HepG2 (cell line): ENCODE data around the gene HERC5. TPM values are rescaled to one million over a fixed set of nuclear protein-coding genes. Genes with fewer than 3 reads are reported as not detected.

Experiments used
- ATAC-seq: fragments of 200-7000 bp; cut with Tn5 transposase; 3 replicates; pipeline ENCODE4 v1.9.1; 2020; ENCODE audit warnings: mild to moderate bottlenecking, moderate library complexity
- BruUV-seq: library from RNA; stranded (reverse); fragments of 400-500 nt; replicated peaks from 2 replicates; lab custom pipeline; 2021; lab: Mats Ljungman, UMichigan
- CTCF ChIA-PET: fragments of 300-600 bp; formaldehyde crosslinking; extraction: SDS; loops from one replicate; lab custom pipeline; 2021; ENCODE audit warnings: low total read pairs, inconsistent platforms, low intra/inter-chr PET ratio; lab: Yijun Ruan, JAX
- POLR2A ChIA-PET: fragments of 350-600 bp; sonication (Branson Sonifier 250); formaldehyde crosslinking; loops from one replicate; lab custom pipeline; 2020; ENCODE audit warnings: antibody characterized with exemption, inconsistent platforms; lab: Yijun Ruan, JAX
- DNase-seq: peaks from one replicate; pipeline ENCODE4 v3.0.0-alpha.2; 2015; ENCODE audit warnings: low spot score
- FAIRE-seq: peaks from 3 replicates; lab custom pipeline; 2011; peaks lifted over from hg19 to GRCh38; lab: Jason Lieb, UNC
- H2AFZ ChIP-seq: one replicate; pipeline ENCODE4 v1.6.1; 2011; ENCODE audit warnings: low read length, inconsistent platforms
- H3K27ac ChIP-seq: fragments of 300-600 bp; 3 replicates; pipeline ENCODE4 v1.8.0; 2011; ENCODE audit warnings: mixed run types, mild to moderate bottlenecking, mixed read lengths, low read length, inconsistent platforms; ENCODE audit not compliant: insufficient read depth; ENCODE audit errors: extremely low read length
- H3K27me3 ChIP-seq, 2 experiments: fragments of 200-600 bp in 1 of 2; 2 replicates in 1 of 2; 3 replicates in 1 of 2; pipeline versions ENCODE4 v1.6.0 to v1.8.0; 2011; ENCODE audit warnings: low read length in 2 of 2, mild to moderate bottlenecking in 2 of 2, moderate library complexity in 2 of 2, inconsistent platforms in 1 of 2; ENCODE audit not compliant: insufficient read depth in 2 of 2, control insufficient read depth in 1 of 2
- H3K36me3 ChIP-seq, 2 experiments: fragments of 200-600 bp in 1 of 2; replicated peaks in 1 of 2; 2 replicates in 1 of 2; 3 replicates in 1 of 2; pipeline versions ENCODE4 v1.5.1 to v1.8.0; 2011; ENCODE audit warnings: low read length in 2 of 2, inconsistent platforms in 1 of 2; ENCODE audit not compliant: insufficient read depth in 2 of 2, control insufficient read depth in 1 of 2
- H3K4me1 ChIP-seq: 2 replicates; pipeline ENCODE4 v1.5.1; 2012; ENCODE audit warnings: low read length, inconsistent platforms; ENCODE audit not compliant: insufficient read depth
- H3K4me2 ChIP-seq: 2 replicates; pipeline ENCODE4 v1.6.0; 2011; ENCODE audit warnings: low read depth, low read length, inconsistent platforms
- H3K4me3 ChIP-seq, 3 experiments: fragments of 200-600 bp in 1 of 3; sonication (generic), shearing (Covaris generic) in 1 of 3; replicated peaks in 1 of 3; 2 replicates each; pipeline ENCODE4 v1.5.1; 2011 to 2016; ENCODE audit warnings: low read length in 3 of 3, inconsistent platforms in 2 of 3, low read depth in 2 of 3, mild to moderate bottlenecking in 2 of 3, control low read depth in 1 of 3, mixed read lengths in 1 of 3; ENCODE audit not compliant: insufficient read depth in 1 of 3
- H3K79me2 ChIP-seq: one replicate; pipeline ENCODE4 v1.6.1; 2011; ENCODE audit warnings: low read length, inconsistent platforms; ENCODE audit not compliant: insufficient read depth
- H3K9ac ChIP-seq: 2 replicates; pipeline ENCODE4 v1.6.0; 2011; ENCODE audit warnings: mild to moderate bottlenecking, low read depth, low read length, inconsistent platforms; ENCODE audit not compliant: insufficient read depth
- H3K9me3 ChIP-seq: 2 replicates; pipeline ENCODE4 v1.5.1; 2012; ENCODE audit warnings: mild to moderate bottlenecking, low read length
- H4K20me1 ChIP-seq: 2 replicates; pipeline ENCODE4 v1.6.0; 2011; ENCODE audit warnings: inconsistent platforms, mild to moderate bottlenecking, low read length, moderate library complexity; ENCODE audit not compliant: insufficient read depth
- FOSL2 ChIP-seq: sonication (generic); formaldehyde crosslinking; IDR thresholded peaks from 2 replicates; pipeline ENCODE4 v1.4.0; 2020; ENCODE audit warnings: missing genetic modification reagents
- GTF3A ChIP-seq: sonication (generic); formaldehyde crosslinking; conservative IDR thresholded peaks from 2 replicates; pipeline ENCODE4 v1.4.0; 2020; ENCODE audit warnings: mild to moderate bottlenecking, missing genetic modification reagents
- HNF1A ChIP-seq, 2 experiments: sonication (generic) in 1 of 2; formaldehyde crosslinking in 1 of 2; IDR thresholded peaks; 2 replicates each; pipeline versions ENCODE4 v1.4.0 to v1.6.1; 2016 to 2020; ENCODE audit warnings: borderline replicate concordance in 1 of 2, low read depth in 1 of 2, mild to moderate bottlenecking in 1 of 2, missing genetic modification reagents in 1 of 2
- NFE2 ChIP-seq: sonication (generic); formaldehyde crosslinking; IDR thresholded peaks from 2 replicates; pipeline ENCODE4 v1.4.0; 2020; ENCODE audit warnings: missing genetic modification reagents
- RBAK ChIP-seq: sonication (generic); formaldehyde crosslinking; IDR thresholded peaks from 2 replicates; pipeline ENCODE4 v1.5.1; 2020; ENCODE audit warnings: mild to moderate bottlenecking, missing genetic modification reagents
- SUZ12 ChIP-seq: fragments of 150-350 bp; IDR thresholded peaks from 2 replicates; pipeline ENCODE4 v1.6.1; 2014; ENCODE audit warnings: low read depth, low read length
- ZNF530 ChIP-seq: sonication (generic); formaldehyde crosslinking; IDR thresholded peaks from 2 replicates; pipeline ENCODE4 v1.5.0; 2020; ENCODE audit warnings: low read depth, mild to moderate bottlenecking, missing genetic modification reagents
- WGBS: methylation state at CpG from one replicate; pipeline ENCODE4 v1.1.6; 2017; ENCODE audit warnings: low lambda C conversion rate; 5-methylcytosine and 5-hydroxymethylcytosine counted together
- in situ Hi-C: cut with HindIII; loops from 2 replicates; pipeline ENCODE4 v1.10.0; 2017; ENCODE audit warnings: low pct_unique_long_range_greater_than_20kb; ENCODE audit not compliant: extremely low pct_ligation_motif_present
- intact Hi-C: fragments of 100-400 bp; cut with micrococcal nuclease; formaldehyde crosslinking; loops from one replicate; pipeline ENCODE4 v1.10.0; 2022; ENCODE audit not compliant: unreplicated experiment
- polyA plus RNA-seq, 8 experiments: library from polyadenylated mRNA; depleted of rRNA in 3 of 8; stranded (reverse) in 7 of 8; unstranded in 1 of 8; fragments of >200 nt; fragmentation: Illumina TruSeq in 4 of 8; extraction: Trizol in 4 of 8; gene quantifications; 2 replicates each; pipeline versions ENCODE4 v1.2.1 to v1.2.3, GENCODE V29; 2011 to 2016; ENCODE audit warnings: low read depth in 4 of 8, missing spikeins in 1 of 8, mixed read lengths in 1 of 8; ENCODE audit not compliant: insufficient read depth in 1 of 8
- total RNA-seq, 5 experiments: library from RNA; depleted of rRNA; stranded (reverse); fragments of >200 nt; fragmentation: Illumina TruSeq; extraction: Trizol; gene quantifications; 2 replicates each; pipeline ENCODE4 v1.2.3, GENCODE V29; 2016; ENCODE audit warnings: low read depth in 1 of 5
- TF ChIP-seq, protein P1 (sequence below): sonication (generic); formaldehyde crosslinking; conservative IDR thresholded peaks from 2 replicates; pipeline ENCODE4 v1.4.0; 2020; ENCODE audit warnings: missing genetic modification reagents
- TF ChIP-seq, protein P2 (sequence below): sonication (generic); formaldehyde crosslinking; IDR thresholded peaks from 2 replicates; pipeline ENCODE4 v1.5.0; 2020; ENCODE audit warnings: missing genetic modification reagents

The HERC5 gene
- total and polyA plus RNA-seq, 2 of the 13 experiments (the other 11 are each of a cell fraction or from before 2014, with no cell fraction given): 0.13 to 0.33 TPM

DNA sequence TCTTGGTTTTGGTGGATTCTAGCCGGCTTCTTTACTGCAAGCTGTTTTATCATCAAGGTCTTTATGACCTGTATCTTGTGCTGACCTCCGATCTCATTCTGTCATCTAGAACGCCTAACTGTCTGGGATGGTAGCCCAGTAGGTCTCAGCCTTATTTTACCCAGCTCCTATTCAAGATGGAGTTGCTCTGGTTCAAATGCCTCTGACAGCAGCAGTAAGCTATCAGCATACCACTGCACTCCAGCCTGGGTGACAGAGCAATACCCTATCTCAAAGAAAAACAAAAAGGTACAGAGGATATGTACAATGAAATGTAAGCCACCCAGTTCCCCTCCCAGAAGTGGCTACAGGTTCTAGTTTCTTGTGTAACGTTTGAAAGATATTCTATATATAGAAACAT lies 42.2 kb upstream of the HERC5 start:
- CTCF ChIA-PET: no interaction called here
- TF ChIP-seq FOSL2 (CRISPR knock-in tag) (no peak), GTF3A (CRISPR knock-in tag) (no peak), HNF1A (IDR thresholded peaks at IDR 0.05; ENCODE audit: low read depth) (no peak), HNF1A (CRISPR knock-in tag; IDR thresholded peaks at IDR 0.05; ENCODE audit: borderline replicate concordance) (no peak), RBAK (CRISPR knock-in tag) (no peak), ZNF530 (CRISPR knock-in tag) (no peak), NFE2 (no peak), SUZ12 (no peak)
- TF ChIP-seq, protein P1, sequence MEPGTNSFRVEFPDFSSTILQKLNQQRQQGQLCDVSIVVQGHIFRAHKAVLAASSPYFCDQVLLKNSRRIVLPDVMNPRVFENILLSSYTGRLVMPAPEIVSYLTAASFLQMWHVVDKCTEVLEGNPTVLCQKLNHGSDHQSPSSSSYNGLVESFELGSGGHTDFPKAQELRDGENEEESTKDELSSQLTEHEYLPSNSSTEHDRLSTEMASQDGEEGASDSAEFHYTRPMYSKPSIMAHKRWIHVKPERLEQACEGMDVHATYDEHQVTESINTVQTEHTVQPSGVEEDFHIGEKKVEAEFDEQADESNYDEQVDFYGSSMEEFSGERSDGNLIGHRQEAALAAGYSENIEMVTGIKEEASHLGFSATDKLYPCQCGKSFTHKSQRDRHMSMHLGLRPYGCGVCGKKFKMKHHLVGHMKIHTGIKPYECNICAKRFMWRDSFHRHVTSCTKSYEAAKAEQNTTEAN: no peak
- TF ChIP-seq, protein P2, sequence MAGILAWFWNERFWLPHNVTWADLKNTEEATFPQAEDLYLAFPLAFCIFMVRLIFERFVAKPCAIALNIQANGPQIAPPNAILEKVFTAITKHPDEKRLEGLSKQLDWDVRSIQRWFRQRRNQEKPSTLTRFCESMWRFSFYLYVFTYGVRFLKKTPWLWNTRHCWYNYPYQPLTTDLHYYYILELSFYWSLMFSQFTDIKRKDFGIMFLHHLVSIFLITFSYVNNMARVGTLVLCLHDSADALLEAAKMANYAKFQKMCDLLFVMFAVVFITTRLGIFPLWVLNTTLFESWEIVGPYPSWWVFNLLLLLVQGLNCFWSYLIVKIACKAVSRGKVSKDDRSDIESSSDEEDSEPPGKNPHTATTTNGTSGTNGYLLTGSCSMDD: no peak
- TF ChIP-seq, all 625 proteins: peak for 0
- intact Hi-C loops: no loop called here
- Histone ChIP-seq H3K27ac (no peak overlapping the region), H3K4me1 (no peaks in the 10 kb centered on the region), H3K9me3 (no peaks in the 10 kb centered on the region), H2AFZ (no peak overlapping the region), H4K20me1 (no peaks in the 10 kb centered on the region), H3K4me3 (no peak overlapping the region), H3K27me3 (no peaks in the 10 kb centered on the region), H3K36me3 (no peaks in the 10 kb centered on the region), H3K79me2 (no peaks in the 10 kb centered on the region), H3K9ac (no peak overlapping the region), H3K4me2 (no peak overlapping the region)
- POLR2A ChIA-PET: no interaction called here
- DNase-seq (no peak), FAIRE-seq (no peak), ATAC-seq (no peak)
- in situ Hi-C loops: no loop called here
- WGBS: 41% methylated on average over 4 of the region's 4 CpGs
- BruUV-seq: no TSS peak
